HG02970 (cell line): ENCODE data around the gene SYNE2.
"Not testable (repeated sequence)": the region's sequence is repeated elsewhere in the genome, so short reads cannot be mapped to it uniquely, and the experiment has no call there.

Experiments used
- ATAC-seq: cut with Tn5 transposase; IDR thresholded peaks from one replicate; pipeline ENCODE4 v1.9.1; 2021; ENCODE audit warnings: mild to moderate bottlenecking, moderate library complexity, moderate number of reproducible peaks; ENCODE audit not compliant: unreplicated experiment, low FRiP score

Gene SYNE2, protein sequence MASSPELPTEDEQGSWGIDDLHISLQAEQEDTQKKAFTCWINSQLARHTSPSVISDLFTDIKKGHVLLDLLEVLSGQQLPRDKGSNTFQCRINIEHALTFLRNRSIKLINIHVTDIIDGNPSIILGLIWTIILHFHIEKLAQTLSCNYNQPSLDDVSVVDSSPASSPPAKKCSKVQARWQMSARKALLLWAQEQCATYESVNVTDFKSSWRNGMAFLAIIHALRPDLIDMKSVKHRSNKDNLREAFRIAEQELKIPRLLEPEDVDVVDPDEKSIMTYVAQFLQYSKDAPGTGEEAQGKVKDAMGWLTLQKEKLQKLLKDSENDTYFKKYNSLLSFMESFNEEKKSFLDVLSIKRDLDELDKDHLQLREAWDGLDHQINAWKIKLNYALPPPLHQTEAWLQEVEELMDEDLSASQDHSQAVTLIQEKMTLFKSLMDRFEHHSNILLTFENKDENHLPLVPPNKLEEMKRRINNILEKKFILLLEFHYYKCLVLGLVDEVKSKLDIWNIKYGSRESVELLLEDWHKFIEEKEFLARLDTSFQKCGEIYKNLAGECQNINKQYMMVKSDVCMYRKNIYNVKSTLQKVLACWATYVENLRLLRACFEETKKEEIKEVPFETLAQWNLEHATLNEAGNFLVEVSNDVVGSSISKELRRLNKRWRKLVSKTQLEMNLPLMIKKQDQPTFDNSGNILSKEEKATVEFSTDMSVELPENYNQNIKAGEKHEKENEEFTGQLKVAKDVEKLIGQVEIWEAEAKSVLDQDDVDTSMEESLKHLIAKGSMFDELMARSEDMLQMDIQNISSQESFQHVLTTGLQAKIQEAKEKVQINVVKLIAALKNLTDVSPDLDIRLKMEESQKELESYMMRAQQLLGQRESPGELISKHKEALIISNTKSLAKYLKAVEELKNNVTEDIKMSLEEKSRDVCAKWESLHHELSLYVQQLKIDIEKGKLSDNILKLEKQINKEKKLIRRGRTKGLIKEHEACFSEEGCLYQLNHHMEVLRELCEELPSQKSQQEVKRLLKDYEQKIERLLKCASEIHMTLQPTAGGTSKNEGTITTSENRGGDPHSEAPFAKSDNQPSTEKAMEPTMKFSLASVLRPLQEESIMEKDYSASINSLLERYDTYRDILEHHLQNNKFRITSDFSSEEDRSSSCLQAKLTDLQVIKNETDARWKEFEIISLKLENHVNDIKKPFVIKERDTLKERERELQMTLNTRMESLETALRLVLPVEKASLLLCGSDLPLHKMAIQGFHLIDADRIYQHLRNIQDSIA (N-terminal part only)

GRCh38 chr14:63852817-63853731 lies at the start of gene SYNE2:
Gene SYNE2 (plus strand): TSS chr14:63853004. CDS start chr14:63909149, 56,145 bp downstream.
- ATAC-seq, result peak; percentile 71

DNA sequence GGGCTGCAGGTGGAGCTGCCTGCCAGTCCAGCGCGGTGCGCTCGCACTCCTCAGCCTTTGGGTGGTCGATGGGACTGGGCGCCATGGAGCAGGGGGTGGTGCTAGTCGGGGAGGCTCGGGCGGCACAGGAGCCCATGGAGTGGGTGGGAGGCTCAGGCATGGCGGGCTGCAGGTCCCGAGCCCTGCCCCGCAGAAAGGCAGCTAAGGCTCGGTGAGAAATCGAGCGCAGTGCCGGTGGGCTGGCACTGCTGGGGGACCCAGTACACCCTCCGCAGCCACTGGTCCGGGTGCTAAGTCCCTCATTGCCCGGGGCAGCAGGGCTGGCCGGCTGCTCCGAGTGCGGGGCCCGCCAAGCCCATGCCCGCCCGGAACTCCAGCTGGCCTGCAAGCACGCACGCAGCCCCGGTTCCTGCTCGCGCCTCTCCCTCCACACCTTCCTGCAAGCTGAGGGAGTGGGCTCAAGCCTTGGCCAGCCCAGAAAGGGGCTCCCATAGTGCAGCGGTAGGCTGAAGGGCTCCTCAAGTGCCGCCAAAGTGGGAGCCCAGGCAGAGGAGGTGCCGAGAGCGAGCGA lies 49.5 kb upstream of the SYNE2 start:
- ATAC-seq, result not testable (repeated sequence)

GRCh38 chr14:63806064-63806463 lies 46.7 kb upstream of the SYNE2 start:
- not testable (repeated sequence) for ATAC-seq

- not testable (repeated sequence) for ATAC-seq
Observed at GRCh38 chr14:63811692-63812091, 41.1 kb upstream of the SYNE2 start.

- ATAC-seq, result no peak
Observed at GRCh38 chr14:63833728-63834127, 19.1 kb upstream of the SYNE2 start.

DNA sequence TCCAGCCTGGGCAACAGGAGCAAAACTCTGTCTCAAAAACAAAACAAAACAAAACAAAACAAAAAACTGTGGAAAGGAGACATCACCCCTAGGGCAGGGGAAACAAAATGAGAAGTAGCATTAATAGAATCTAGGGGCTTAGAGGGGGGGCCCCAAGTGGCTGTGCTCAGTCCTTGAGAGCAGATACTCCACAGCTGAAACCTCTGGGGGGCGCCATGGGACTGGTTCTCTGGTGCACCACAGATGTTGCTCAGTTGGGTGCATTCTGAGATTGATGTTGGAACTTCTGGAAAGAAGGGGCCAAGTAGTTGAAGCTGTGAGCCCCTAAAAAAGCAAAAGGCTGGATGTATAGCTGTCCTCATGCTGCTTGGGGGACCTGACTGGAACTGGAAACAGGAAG lies 11.8 kb upstream of the SYNE2 start:
- ATAC-seq, result no peak

- ATAC-seq, result no peak
Observed at GRCh38 chr14:63843796-63844195, 9.0 kb upstream of the SYNE2 start.

- no peak for ATAC-seq
Observed at GRCh38 chr14:63848890-63849289, 3.9 kb upstream of the SYNE2 start.

DNA sequence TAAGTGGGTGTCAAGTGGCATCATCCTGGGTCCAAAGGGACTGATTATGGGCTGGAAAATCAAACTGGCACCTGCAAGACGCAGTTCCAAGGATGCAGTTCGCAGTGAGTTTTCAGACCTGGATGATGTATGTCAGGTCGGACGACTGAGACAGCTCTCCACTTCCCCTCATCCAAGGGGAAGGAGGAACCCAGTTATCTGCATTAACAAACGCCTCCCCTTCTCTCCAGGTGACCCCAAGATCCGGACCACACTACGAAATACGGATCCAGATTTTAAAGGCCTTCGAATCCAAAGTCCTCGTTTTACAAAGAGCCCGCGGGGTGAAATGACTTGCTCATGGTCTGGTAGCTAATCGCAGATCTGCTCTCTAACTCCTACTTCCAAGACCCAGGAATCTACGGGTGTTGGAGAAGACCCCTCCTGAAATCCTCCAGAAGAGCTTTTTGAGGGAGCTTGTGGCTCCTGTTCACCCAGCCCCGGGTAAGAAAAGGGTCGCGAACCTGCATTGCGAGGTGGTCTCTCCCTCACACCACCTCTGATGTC lies 460 bp upstream of the SYNE2 start:
- no peak for ATAC-seq

DNA sequence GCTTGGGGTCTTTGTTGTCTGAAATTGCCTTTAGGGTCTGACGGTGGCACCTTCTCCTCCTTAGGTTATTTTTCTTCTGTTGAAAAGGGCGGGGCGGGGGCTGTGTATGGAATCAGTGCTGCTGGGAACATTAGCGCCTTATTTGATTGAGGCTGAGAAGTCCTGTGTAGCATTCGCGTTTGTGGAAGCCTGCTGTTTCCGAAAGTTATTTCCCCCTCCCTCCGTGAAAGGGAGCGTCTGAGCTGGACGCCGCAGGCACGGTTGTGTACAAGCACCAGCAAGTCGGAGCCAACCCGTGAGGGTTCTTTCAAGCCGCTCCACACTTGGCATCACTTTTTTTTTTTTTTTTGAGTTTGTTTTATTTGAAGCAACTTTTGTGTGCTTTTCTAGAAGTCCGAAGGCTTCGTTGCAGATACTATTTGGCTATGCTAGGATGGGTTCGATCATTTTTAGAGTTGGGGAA lies 1.1 kb downstream of the SYNE2 start:
- ATAC-seq, result peak; percentile 15

- no peak for ATAC-seq
Observed at GRCh38 chr14:63854330-63854729, 1.5 kb downstream of the SYNE2 start.

GRCh38 chr14:63855281-63855680 lies 2.5 kb downstream of the SYNE2 start:
- no peak for ATAC-seq

DNA sequence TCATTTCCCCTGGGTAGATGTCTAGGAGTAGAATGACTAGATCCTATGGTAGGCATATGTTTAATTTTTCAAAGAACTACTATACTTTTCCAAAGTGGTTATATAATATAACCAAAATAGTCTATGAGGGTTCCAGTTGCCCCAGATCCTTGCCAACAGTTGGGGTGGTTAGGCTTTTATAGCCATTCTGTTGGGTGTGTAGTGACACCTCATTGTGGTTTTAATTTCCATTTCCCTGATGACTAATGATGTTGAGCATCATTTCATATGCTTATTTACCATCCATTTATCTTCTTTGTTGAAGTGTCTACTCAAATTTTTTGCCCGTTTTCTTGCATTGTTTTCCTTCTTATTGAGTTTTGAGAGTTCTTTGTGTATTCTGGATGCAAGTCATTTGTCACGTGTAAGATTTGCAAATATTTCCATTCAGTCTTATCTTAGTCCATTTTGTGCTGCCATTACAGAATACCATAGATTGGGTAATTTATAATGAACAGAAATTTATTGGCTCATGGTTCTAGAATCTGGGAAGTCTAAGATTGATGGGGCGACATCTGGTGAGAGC lies 4.7 kb downstream of the SYNE2 start:
- ATAC-seq, result no peak

DNA sequence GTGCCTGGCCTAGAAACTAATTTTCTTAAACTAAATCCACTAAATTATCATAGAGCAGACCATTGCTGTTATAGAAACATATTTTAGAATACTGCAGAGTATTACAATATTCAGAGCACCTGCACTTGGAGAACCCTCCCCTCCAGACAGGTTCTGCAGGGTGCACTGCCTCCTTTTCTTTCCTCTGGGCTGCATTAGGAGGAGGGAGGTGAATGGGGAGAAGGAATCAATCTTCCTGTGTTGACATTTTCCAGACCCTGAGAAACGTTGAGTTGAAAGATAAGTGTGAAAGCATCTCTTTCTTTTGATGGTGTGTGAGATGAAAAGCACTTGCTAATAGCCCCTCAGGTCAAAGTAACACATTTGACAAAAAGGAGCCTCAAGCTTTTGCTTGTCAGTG lies 7.3 kb downstream of the SYNE2 start:
- ATAC-seq, result no peak

- ATAC-seq, result no peak
Observed at GRCh38 chr14:63862163-63862562, 9.4 kb downstream of the SYNE2 start.

- ATAC-seq, result no peak
Observed at GRCh38 chr14:63863004-63863403, 10.2 kb downstream of the SYNE2 start.

GRCh38 chr14:63864775-63865174 lies 12.0 kb downstream of the SYNE2 start:
- peak; percentile 19 for ATAC-seq
